H1 (cell line): ENCODE results near the gene ARRDC2. TPM values are rescaled to one million over a fixed set of nuclear protein-coding genes. Genes with fewer than 3 reads are reported as not detected.

Experiments
- CTCF ChIA-PET: fragments of 300-600 bp; sonication (Branson Sonifier 250); formaldehyde crosslinking; loops from one replicate; lab custom pipeline; 2021; ENCODE audit not compliant: partially characterized antibody; lab: Charles Lee
- POLR2A ChIA-PET: fragments of 300-600 bp; sonication (Branson Sonifier 250); formaldehyde crosslinking; loops from one replicate; lab custom pipeline; 2021; ENCODE audit warnings: inconsistent platforms; ENCODE audit not compliant: partially characterized antibody; lab: Charles Lee
- DNase-seq, 2 experiments: peaks; one replicate each; pipeline versions ENCODE4 v3.0.0 to v3.0.0-alpha.2; 2010 to 2022; ENCODE audit warnings: low spot score in 2 of 2, low read depth in 1 of 2, mixed read lengths in 1 of 2
- FAIRE-seq: peaks from 2 replicates; lab custom pipeline; 2011; peaks lifted over from hg19 to GRCh38; lab: Jason Lieb, UNC
- H2AFZ ChIP-seq: 2 replicates; pipeline ENCODE4 v1.8.1; 2012; ENCODE audit warnings: low read length, inconsistent platforms
- H2AK5ac ChIP-seq: 2 replicates; pipeline ENCODE4 v1.6.1; 2013; ENCODE audit warnings: low read depth, low read length
- H2BK120ac ChIP-seq: replicated peaks from 2 replicates; pipeline ENCODE3; 2013; ENCODE audit warnings: low read depth, low read length, inconsistent platforms
- H2BK12ac ChIP-seq: 2 replicates; pipeline ENCODE4 v1.6.1; 2013; ENCODE audit warnings: low read depth, low read length
- H2BK15ac ChIP-seq: 2 replicates; pipeline ENCODE4 v1.6.1; 2013; ENCODE audit warnings: low read length
- H2BK20ac ChIP-seq: 2 replicates; pipeline ENCODE4 v1.6.1; 2013; ENCODE audit warnings: low read length
- H2BK5ac ChIP-seq: 2 replicates; pipeline ENCODE4 v1.6.1; 2013; ENCODE audit warnings: low read depth, low read length
- H3K14ac ChIP-seq: 2 replicates; pipeline ENCODE4 v1.6.1; 2013; ENCODE audit warnings: inconsistent platforms; ENCODE audit not compliant: insufficient read length
- H3K18ac ChIP-seq: 2 replicates; pipeline ENCODE4 v1.6.1; 2013; ENCODE audit warnings: low read length; ENCODE audit errors: extremely low read depth
- H3K23ac ChIP-seq: 2 replicates; pipeline ENCODE4 v1.6.1; 2013; ENCODE audit warnings: inconsistent platforms; ENCODE audit not compliant: insufficient read length
- H3K23me2 ChIP-seq: 2 replicates; pipeline ENCODE4 v1.6.1; 2013; ENCODE audit warnings: low read depth, low read length
- H3K27ac ChIP-seq: 2 replicates; pipeline ENCODE4 v1.6.1; 2011; ENCODE audit warnings: low read depth, low read length, inconsistent platforms
- H3K27me3 ChIP-seq, 4 experiments: replicated peaks in 1 of 4; 1 replicate in 1 of 4; 2 replicates in 3 of 4; pipeline versions ENCODE4 v1.6.1 to v1.8.1; 2011 to 2013; ENCODE audit warnings: low read length in 3 of 4, mild to moderate bottlenecking in 3 of 4, inconsistent platforms in 2 of 4, mixed read lengths in 2 of 4, moderate library complexity in 1 of 4; ENCODE audit not compliant: control insufficient read depth in 3 of 4, insufficient read depth in 3 of 4; ENCODE audit errors: extremely low read depth in 1 of 4
- H3K36me3 ChIP-seq, 4 experiments: 2 replicates each; pipeline versions ENCODE4 v1.6.1 to v1.8.1; 2011 to 2013; ENCODE audit warnings: mild to moderate bottlenecking in 4 of 4, low read length in 3 of 4, moderate library complexity in 2 of 4, control low read depth in 1 of 4, inconsistent platforms in 1 of 4; ENCODE audit not compliant: insufficient read depth in 4 of 4, control insufficient read depth in 2 of 4
- H3K4ac ChIP-seq: replicated peaks from 2 replicates; pipeline ENCODE3; 2013; ENCODE audit warnings: low read length, low read depth, mixed read lengths, inconsistent platforms; ENCODE audit not compliant: insufficient read length
- H3K4me1 ChIP-seq, 4 experiments: replicated peaks in 1 of 4; 1 replicate in 1 of 4; 2 replicates in 3 of 4; pipeline versions ENCODE4 v1.6.1 to v1.8.1; 2011 to 2013; ENCODE audit warnings: low read length in 3 of 4, inconsistent platforms in 2 of 4, mixed read lengths in 1 of 4; ENCODE audit not compliant: insufficient read depth in 4 of 4, control insufficient read depth in 3 of 4
- H3K4me2 ChIP-seq, 2 experiments: 2 replicates each; pipeline versions ENCODE4 v1.6.1 to v1.8.1; 2011 to 2013; ENCODE audit warnings: low read depth in 2 of 2, low read length in 2 of 2, control low read depth in 1 of 2, inconsistent platforms in 1 of 2, mild to moderate bottlenecking in 1 of 2; ENCODE audit not compliant: insufficient read depth in 1 of 2
- H3K4me3 ChIP-seq, 4 experiments: fragments of 200-600, 300-600 bp in 1 of 4; sonication (generic), shearing (Covaris generic), sonication (Bioruptor Twin) in 1 of 4; 2 replicates each; pipeline versions ENCODE4 v1.5.1 to v1.8.1; 2011 to 2016; ENCODE audit warnings: low read length in 4 of 4, low read depth in 3 of 4, control low read depth in 2 of 4, inconsistent platforms in 2 of 4, mild to moderate bottlenecking in 2 of 4, mixed read lengths in 1 of 4, moderate library complexity in 1 of 4; ENCODE audit not compliant: insufficient read depth in 2 of 4; ENCODE audit errors: extremely low read depth in 1 of 4
- H3K56ac ChIP-seq: replicated peaks from 2 replicates; pipeline ENCODE3; 2013; ENCODE audit warnings: low read depth, mild to moderate bottlenecking, mixed read lengths, low read length, inconsistent platforms; ENCODE audit not compliant: insufficient read length
- H3K79me1 ChIP-seq: 2 replicates; pipeline ENCODE4 v1.6.1; 2013; ENCODE audit warnings: low read depth, low read length, control low read depth
- H3K79me2 ChIP-seq, 2 experiments: 2 replicates each; pipeline versions ENCODE4 v1.6.1 to v1.8.1; 2012 to 2013; ENCODE audit warnings: low read length in 2 of 2, mild to moderate bottlenecking in 2 of 2, inconsistent platforms in 1 of 2; ENCODE audit not compliant: insufficient read depth in 2 of 2, control insufficient read depth in 1 of 2
- H3K9ac ChIP-seq, 4 experiments: replicated peaks in 1 of 4; 1 replicate in 1 of 4; 2 replicates in 3 of 4; pipeline versions ENCODE4 v1.6.1 to v1.8.1; 2011 to 2013; ENCODE audit warnings: low read depth in 3 of 4, low read length in 3 of 4, control low read depth in 2 of 4, mild to moderate bottlenecking in 2 of 4, moderate library complexity in 2 of 4, inconsistent platforms in 1 of 4; ENCODE audit errors: extremely low read depth in 1 of 4
- H3K9me3 ChIP-seq, 2 experiments: 2 replicates each; pipeline versions ENCODE4 v1.6.1 to v1.8.1; 2012 to 2013; ENCODE audit warnings: mild to moderate bottlenecking in 2 of 2, moderate library complexity in 2 of 2, control low read depth in 1 of 2, inconsistent platforms in 1 of 2, low read depth in 1 of 2, low read length in 1 of 2, mixed read lengths in 1 of 2; ENCODE audit not compliant: insufficient read depth in 2 of 2
- H4K20me1 ChIP-seq, 2 experiments: replicated peaks in 1 of 2; 2 replicates each; pipeline versions ENCODE3 to v1.8.1; 2011 to 2013; ENCODE audit warnings: inconsistent platforms in 2 of 2, low read length in 2 of 2, mild to moderate bottlenecking in 1 of 2; ENCODE audit not compliant: insufficient read depth in 2 of 2, control insufficient read depth in 1 of 2
- H4K5ac ChIP-seq: 2 replicates; pipeline ENCODE4 v1.6.1; 2013; ENCODE audit warnings: low read length, low read depth, mixed read lengths, inconsistent platforms; ENCODE audit not compliant: insufficient read length
- H4K8ac ChIP-seq: 2 replicates; pipeline ENCODE4 v1.8.0; 2013; ENCODE audit warnings: mild to moderate bottlenecking, moderate library complexity, low read length, inconsistent platforms; ENCODE audit not compliant: insufficient read depth; ENCODE audit errors: extremely low read depth
- H4K91ac ChIP-seq: replicated peaks from 2 replicates; pipeline ENCODE3; 2013; ENCODE audit warnings: low read length, mixed read lengths, inconsistent platforms; ENCODE audit not compliant: insufficient read length
- CEBPB ChIP-seq: IDR thresholded peaks from 2 replicates; pipeline ENCODE4 v1.6.1; 2012; ENCODE audit warnings: low read depth, low read length
- WGBS, 2 experiments: shearing (Covaris generic) in 1 of 2; methylation state at CpG; one replicate each; pipeline versions ENCODE4 v1.1.6 to v1.1.7; 2013 to 2015; ENCODE audit warnings: low lambda C conversion rate in 2 of 2, mixed read lengths in 2 of 2, inconsistent platforms in 1 of 2, low coverage in 1 of 2, missing lambda C conversion rate in 1 of 2; ENCODE audit not compliant: insufficient replicate concordance in 2 of 2, insufficient coverage in 1 of 2, insufficient read length in 1 of 2; ENCODE audit errors: extremely low coverage in 1 of 2, missing lambda C conversion rate in 1 of 2; 5-methylcytosine and 5-hydroxymethylcytosine counted together
- polyA plus RNA-seq, 7 experiments: library from polyadenylated mRNA; depleted of rRNA in 3 of 7; stranded (reverse) in 5 of 7; unstranded in 2 of 7; fragments of >200 nt in 5 of 7; fragments of 200-250 nt in 2 of 7; gene quantifications; 1 replicate in 5 of 7; 2 replicates in 1 of 7; 4 replicates in 1 of 7; pipeline versions ENCODE4 v1.2.1 to v1.2.3, GENCODE V29; 2011 to 2013; ENCODE audit warnings: missing spikeins in 2 of 7, mixed read lengths in 2 of 7
- total RNA-seq: library from RNA; stranded (reverse); fragmentation: NEBNext Ultra II Directional; extraction: Animal tissue kit (Norgen Biotek cat#: 25700); gene quantifications from 2 replicates; pipeline ENCODE4 v1.2.1, GENCODE V29; 2021

ARRDC2 gene
- total and polyA plus RNA-seq, 2 of the 8 experiments (the other 6 are each of a cell fraction or from before 2014, with no cell fraction given), result 5.4 to 6.9 TPM

DNA sequence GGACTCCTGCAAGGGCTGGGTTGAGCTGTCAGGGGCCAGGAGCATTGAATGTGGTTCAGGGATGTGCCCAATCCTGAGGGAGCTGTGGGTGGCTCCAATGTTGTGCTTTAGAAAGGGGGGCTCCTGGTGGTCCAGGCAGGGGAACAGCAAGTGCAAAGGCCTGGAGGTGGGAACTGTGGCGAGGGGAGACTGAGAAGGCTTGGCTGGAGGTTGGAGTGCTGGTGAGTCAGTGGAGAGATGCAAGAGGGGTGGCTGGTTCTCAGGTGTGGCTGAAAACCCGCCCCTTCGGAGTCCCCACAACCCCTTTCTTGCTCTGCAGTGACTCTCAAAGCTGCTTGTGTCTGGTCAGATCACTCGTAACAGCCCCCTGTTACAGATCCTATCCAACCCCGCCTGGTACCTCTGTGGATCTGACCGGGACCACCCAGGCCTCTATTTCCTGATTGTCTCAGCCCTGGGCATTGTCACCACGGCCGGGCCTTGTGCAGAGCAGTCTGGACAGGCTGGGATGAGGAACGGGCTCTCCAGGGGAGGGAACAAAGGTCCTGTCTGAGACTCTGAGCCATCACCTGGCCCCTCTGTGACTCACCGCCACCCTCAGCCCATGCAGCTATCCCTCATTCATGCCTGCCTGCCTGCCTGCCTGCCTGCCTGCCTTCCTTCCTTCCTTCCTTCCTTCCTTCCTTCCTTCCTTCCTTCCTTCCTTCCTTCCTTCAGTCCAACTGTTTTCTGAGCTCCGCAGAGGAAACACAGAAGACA is 42.4 kb upstream of the ARRDC2 start:
- Histone ChIP-seq H3K23ac (no peak overlapping the region), H3K4me2 (no peak overlapping the region; a peak in 1 of 4 replicates), H3K4me1 (peaks cover 4 to 18% (median 11%) of the 10 kb centered on the region in 4 experiments), H3K18ac (no peak overlapping the region), H4K8ac (no peak overlapping the region), H2BK15ac (no peak overlapping the region), H2BK5ac (peak overlapping the region; percentile 24; the same call in 1 of the 2 replicates), H2BK12ac (peak overlapping the region; percentile 60; the same call in 1 of the 2 replicates), H2AFZ (no peak overlapping the region), H3K14ac (no peak overlapping the region), H3K23me2 (peaks cover 3% of the 10 kb centered on the region), H3K9me3 (no peaks in the 10 kb centered on the region), H3K4ac (no peak overlapping the region), H2BK120ac (no peak overlapping the region), H3K56ac (no peak overlapping the region), H2AK5ac (no peak overlapping the region), H3K4me3 (no peak overlapping the region), H3K36me3 (no peaks in the 10 kb centered on the region), H3K27me3 (peaks cover 0 to 9% (median 3%) of the 10 kb centered on the region in 4 experiments; a peak in 3 of 7 replicates), H3K79me2 (no peaks in the 10 kb centered on the region), H3K9ac (no peak overlapping the region), H4K20me1 (peaks cover 0 to 2% of the 10 kb centered on the region in 2 experiments), H3K27ac (no peak overlapping the region), H4K5ac (no peak overlapping the region), H4K91ac (no peak overlapping the region), H2BK20ac (no peak overlapping the region), H3K79me1 (no peaks in the 10 kb centered on the region)
- TF ChIP-seq CEBPB, result no peak
- DNase-seq (no peak), FAIRE-seq (no peak)
- CTCF ChIA-PET, result interaction anchor here (1.3 to 4.0 kb wide), 7 partner anchors 9 to 33 kb away, joined by 3 to 19 read pairs (median 8); partner anchors contain the start of gene CCDC124
- POLR2A ChIA-PET, result interaction anchor here (0.6 to 6.8 kb wide), 7 partner anchors 8 to 142 kb away, joined by 3 to 23 read pairs (median 3); partner anchors contain the start of gene CCDC124
- WGBS, 2 experiments, result 84% methylated on average over 10 of the region's 11 CpGs; no CpG with 5 or more reads in 1 of the 2 experiments
